Measurements from ENCODE around the gene PEA15. TPM values are rescaled to one million over a fixed set of nuclear protein-coding genes. Genes with fewer than 3 reads are reported as not detected.

PEA15 gene
- total RNA-seq, 1 experiment from 2014 or later, result 153 TPM

DNA sequence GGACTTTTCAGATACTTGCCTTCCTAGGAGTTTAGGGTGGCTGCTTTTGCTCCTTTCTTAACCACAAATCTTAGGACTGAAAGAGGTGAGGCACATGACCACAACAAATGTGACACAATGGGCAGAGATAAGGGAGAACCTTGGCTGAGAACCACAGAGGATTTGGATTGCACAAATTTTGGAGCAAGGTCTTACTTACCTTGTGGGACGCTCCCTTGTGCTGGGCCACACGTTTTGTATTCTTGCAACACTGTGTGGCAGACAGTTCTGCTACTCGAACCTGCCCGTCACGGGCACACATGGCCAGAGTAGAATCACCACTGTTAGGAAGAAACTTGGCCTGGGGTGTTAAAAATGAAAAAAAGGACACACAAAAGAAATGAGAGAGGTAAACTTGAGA lies 33.2 kb downstream of the PEA15 start:
- no peaks in the 10 kb centered on the region for H3K36me3 Mint-ChIP-seq (ENCODE audit: insufficient read depth, unreplicated experiment)
- intact Hi-C loops (cut with micrococcal nuclease; ENCODE audit: unreplicated experiment), result no loop called here
- H3K4me1 Mint-ChIP-seq (ENCODE audit: low read depth, unreplicated experiment), result no peaks in the 10 kb centered on the region
- no peak overlapping the region for H3K27ac Mint-ChIP-seq (ENCODE audit: unreplicated experiment)
- TF ChIP-seq, protein P1, sequence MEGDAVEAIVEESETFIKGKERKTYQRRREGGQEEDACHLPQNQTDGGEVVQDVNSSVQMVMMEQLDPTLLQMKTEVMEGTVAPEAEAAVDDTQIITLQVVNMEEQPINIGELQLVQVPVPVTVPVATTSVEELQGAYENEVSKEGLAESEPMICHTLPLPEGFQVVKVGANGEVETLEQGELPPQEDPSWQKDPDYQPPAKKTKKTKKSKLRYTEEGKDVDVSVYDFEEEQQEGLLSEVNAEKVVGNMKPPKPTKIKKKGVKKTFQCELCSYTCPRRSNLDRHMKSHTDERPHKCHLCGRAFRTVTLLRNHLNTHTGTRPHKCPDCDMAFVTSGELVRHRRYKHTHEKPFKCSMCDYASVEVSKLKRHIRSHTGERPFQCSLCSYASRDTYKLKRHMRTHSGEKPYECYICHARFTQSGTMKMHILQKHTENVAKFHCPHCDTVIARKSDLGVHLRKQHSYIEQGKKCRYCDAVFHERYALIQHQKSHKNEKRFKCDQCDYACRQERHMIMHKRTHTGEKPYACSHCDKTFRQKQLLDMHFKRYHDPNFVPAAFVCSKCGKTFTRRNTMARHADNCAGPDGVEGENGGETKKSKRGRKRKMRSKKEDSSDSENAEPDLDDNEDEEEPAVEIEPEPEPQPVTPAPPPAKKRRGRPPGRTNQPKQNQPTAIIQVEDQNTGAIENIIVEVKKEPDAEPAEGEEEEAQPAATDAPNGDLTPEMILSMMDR (IDR thresholded peaks at IDR 0.05; ENCODE audit: unreplicated experiment), result no peak
- no TSS peak for BruUV-seq (replicated peaks)
- no peak overlapping the region for H3K4me3 Mint-ChIP-seq (ENCODE audit: low read depth, unreplicated experiment)
- no peak for DNase-seq
- CTCF ChIA-PET, result no interaction called here
- no peaks in the 10 kb centered on the region for H3K27me3 Mint-ChIP-seq (ENCODE audit: unreplicated experiment)
- H3K9me3 Mint-ChIP-seq (ENCODE audit: low read depth, unreplicated experiment), result no peaks in the 10 kb centered on the region

DNA sequence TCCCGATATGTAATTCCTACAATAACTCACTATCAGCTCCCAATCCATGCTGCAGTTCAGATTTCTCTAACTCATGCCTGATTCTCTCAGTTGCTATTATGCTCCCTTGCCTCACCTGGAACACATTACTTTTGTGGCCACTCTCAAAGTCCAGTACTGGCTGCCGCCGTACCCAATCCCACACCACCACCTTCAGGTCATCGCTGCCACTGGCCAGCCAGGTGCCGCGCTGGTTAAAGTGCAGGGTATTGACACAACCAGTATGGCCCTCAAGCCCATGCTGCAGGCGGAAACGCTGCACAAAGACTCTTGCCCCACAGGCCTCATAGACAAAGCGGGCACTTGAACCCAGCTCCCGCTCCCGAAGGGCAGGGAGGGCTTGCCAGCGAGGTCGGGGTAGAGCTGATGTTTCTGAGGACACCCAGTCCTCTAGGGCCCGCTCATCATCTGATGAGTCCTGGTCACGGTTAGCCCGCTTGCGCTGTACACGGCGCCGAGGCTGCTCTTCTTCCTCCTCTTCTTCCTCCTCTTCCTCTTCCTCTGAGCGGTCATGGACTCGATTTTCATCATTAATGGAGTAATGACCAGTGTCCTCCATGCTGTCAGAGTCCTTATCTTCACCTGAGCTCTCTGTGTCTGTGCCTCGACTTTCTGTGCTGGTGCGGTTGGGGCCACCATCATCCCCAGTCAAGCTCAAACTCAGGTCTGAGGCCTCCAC lies 34.6 kb downstream of the PEA15 start:
- H3K4me3 Mint-ChIP-seq (ENCODE audit: low read depth, unreplicated experiment), result no peak overlapping the region
- H3K4me1 Mint-ChIP-seq (ENCODE audit: low read depth, unreplicated experiment), result no peaks in the 10 kb centered on the region
- no peaks in the 10 kb centered on the region for H3K27me3 Mint-ChIP-seq (ENCODE audit: unreplicated experiment)
- TSS peak; percentile 39 for BruUV-seq (replicated peaks)
- TF ChIP-seq, protein P1 (IDR thresholded peaks at IDR 0.05; ENCODE audit: unreplicated experiment), result no peak
- H3K36me3 Mint-ChIP-seq (ENCODE audit: insufficient read depth, unreplicated experiment), result no peaks in the 10 kb centered on the region
- CTCF ChIA-PET, result no interaction called here
- H3K27ac Mint-ChIP-seq (ENCODE audit: unreplicated experiment), result no peak overlapping the region
- DNase-seq, result no peak
- no peaks in the 10 kb centered on the region for H3K9me3 Mint-ChIP-seq (ENCODE audit: low read depth, unreplicated experiment)
- intact Hi-C loops (cut with micrococcal nuclease; ENCODE audit: unreplicated experiment), result no loop called here

DNA sequence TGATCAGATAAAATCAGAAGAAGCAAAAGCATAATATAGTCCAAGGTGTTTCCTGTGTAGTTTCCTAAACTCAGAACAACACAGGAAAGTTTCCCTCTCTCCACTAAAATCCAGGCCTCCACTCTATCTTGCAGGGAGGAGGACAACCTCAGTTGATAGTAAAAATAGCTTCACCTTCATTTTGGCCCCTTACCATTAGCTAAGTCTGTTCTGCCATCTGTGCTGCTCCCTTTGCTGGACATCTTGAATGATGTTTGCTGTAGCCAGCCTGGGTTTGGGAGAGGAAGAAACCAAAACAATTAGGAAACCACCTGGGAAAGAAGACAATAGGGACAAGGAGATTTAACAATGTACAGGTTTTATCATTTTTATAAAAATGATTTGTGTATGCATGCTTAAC lies 38.6 kb downstream of the PEA15 start:
- DNase-seq, result no peak
- Mint-ChIP-seq H3K27me3 (ENCODE audit: unreplicated experiment) (no peaks in the 10 kb centered on the region), H3K4me3 (ENCODE audit: low read depth, unreplicated experiment) (no peak overlapping the region), H3K36me3 (ENCODE audit: insufficient read depth, unreplicated experiment) (no peaks in the 10 kb centered on the region), H3K4me1 (ENCODE audit: low read depth, unreplicated experiment) (peaks cover 10% of the 10 kb centered on the region), H3K9me3 (ENCODE audit: low read depth, unreplicated experiment) (no peaks in the 10 kb centered on the region), H3K27ac (ENCODE audit: unreplicated experiment) (no peak overlapping the region)
- BruUV-seq (replicated peaks), result no TSS peak
- intact Hi-C loops (cut with micrococcal nuclease; ENCODE audit: unreplicated experiment), result no loop called here
- CTCF ChIA-PET, result interaction anchor here (0.7 to 2.9 kb wide), 2 partner anchors 8 to 211 kb away, joined by 3 to 9 read pairs; no protein-coding TSS in a partner anchor
- TF ChIP-seq, protein P1 (IDR thresholded peaks at IDR 0.05; ENCODE audit: unreplicated experiment), result no peak

DNA sequence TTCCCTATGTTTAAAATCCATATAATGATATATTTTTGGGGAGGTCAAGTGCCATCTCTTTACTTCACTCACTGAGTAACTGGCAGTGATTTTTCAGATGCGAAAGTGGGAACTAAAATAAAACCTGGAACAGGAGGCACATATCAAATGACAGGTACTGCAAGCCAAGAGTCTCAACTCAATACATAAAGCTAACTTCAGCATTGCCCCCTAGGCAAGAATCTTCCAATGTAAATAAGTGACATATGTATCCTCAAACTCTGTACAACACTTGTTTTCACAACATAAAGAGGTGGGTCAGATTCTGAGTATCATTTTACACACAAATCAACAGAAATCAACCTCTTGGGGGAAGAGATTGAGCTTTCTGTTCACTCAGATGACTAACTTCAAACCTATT lies 39.0 kb downstream of the PEA15 start:
- no TSS peak for BruUV-seq (replicated peaks)
- no peak overlapping the region for H3K27ac Mint-ChIP-seq (ENCODE audit: unreplicated experiment)
- no peaks in the 10 kb centered on the region for H3K27me3 Mint-ChIP-seq (ENCODE audit: unreplicated experiment)
- H3K4me3 Mint-ChIP-seq (ENCODE audit: low read depth, unreplicated experiment), result no peak overlapping the region
- DNase-seq, result no peak
- CTCF ChIA-PET, result interaction anchor here (2.9 kb wide), 1 partner anchor 8 kb away, joined by 9 read pairs; no protein-coding TSS in a partner anchor
- H3K36me3 Mint-ChIP-seq (ENCODE audit: insufficient read depth, unreplicated experiment), result no peaks in the 10 kb centered on the region
- H3K9me3 Mint-ChIP-seq (ENCODE audit: low read depth, unreplicated experiment), result no peaks in the 10 kb centered on the region
- peaks cover 10% of the 10 kb centered on the region for H3K4me1 Mint-ChIP-seq (ENCODE audit: low read depth, unreplicated experiment)
- intact Hi-C loops (cut with micrococcal nuclease; ENCODE audit: unreplicated experiment), result no loop called here
- TF ChIP-seq, protein P1 (IDR thresholded peaks at IDR 0.05; ENCODE audit: unreplicated experiment), result no peak

Measured in Calu3 (cell line).